ENCODE data around the gene MAP3K8.
"Not testable (repeated sequence)": the region's sequence is repeated elsewhere in the genome, so short reads cannot be mapped to it uniquely, and the experiment has no call there.

The MAP3K8 gene

DNA sequence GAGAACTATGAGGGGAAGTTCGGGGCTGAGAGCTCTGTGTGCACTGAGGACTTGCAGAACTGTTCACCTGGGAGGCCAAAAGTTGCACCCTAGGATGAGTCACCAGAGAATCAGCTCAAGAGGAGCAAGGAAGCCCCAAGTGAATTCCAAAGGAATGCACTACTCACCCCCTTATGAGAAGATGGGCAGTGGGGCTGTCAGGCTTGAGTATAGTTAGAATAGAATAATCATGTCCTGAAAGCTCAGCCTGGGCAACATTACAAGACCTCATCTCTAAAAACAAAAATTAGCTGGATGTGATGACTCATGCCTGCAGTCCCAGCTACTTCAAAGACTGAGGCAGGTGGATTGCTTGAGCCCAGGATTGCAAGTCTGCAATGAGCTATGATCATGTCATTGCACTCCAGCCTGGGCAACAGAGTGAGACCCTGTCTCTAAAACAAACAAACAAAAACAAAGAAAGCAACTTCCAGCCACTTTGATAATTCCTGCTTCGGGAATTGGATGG is 30.0 kb downstream of the MAP3K8 start:
- no peak overlapping the region for H2AFZ ChIP-seq (ENCODE audit: low read depth, low read length)
- H3K4me1 ChIP-seq (ENCODE audit: insufficient read depth, low read length) = no peaks in the 10 kb centered on the region
- peaks cover 19% of the 10 kb centered on the region for H3K36me3 ChIP-seq (ENCODE audit: insufficient read depth, low read length)
- H3K4me3 ChIP-seq (ENCODE audit: low read length) = no peak overlapping the region
- no peaks in the 10 kb centered on the region for H3K27me3 ChIP-seq (ENCODE audit: insufficient read depth, low read length)
- no peaks in the 10 kb centered on the region for H3K9me3 ChIP-seq (ENCODE audit: low read length)

DNA sequence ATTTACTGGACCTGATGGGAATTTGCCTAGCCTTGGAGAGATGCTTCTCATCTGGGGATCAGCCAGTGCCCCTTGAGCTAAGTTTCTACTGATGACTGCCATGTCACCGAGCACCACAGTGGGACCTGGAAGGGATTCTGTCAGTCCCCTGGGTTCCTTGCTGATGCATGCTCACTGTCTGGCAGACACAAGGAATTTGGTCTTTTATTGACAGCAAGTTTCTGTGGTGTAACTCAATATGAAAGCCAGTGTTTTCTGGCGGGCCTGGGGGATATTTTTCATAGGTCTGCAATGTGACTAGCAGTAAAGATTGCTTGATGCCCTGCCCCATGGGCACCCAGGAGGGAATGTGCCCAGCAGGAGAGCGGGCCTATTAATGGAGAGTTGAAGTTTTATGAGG is 30.7 kb downstream of the MAP3K8 start:
- H3K4me3 ChIP-seq (ENCODE audit: low read length) = no peak overlapping the region
- no peak overlapping the region for H2AFZ ChIP-seq (ENCODE audit: low read depth, low read length)
- H3K36me3 ChIP-seq (ENCODE audit: insufficient read depth, low read length) = peaks cover 13% of the 10 kb centered on the region
- no peaks in the 10 kb centered on the region for H3K4me1 ChIP-seq (ENCODE audit: insufficient read depth, low read length)
- H3K9me3 ChIP-seq (ENCODE audit: low read length) = no peaks in the 10 kb centered on the region
- H3K27me3 ChIP-seq (ENCODE audit: insufficient read depth, low read length) = no peaks in the 10 kb centered on the region

GRCh38 chr10:30466445-30466844 is 32.5 kb downstream of the MAP3K8 start:
- no peak overlapping the region for H3K4me3 ChIP-seq (ENCODE audit: low read length)
- H3K9me3 ChIP-seq (ENCODE audit: low read length) = no peaks in the 10 kb centered on the region
- H3K36me3 ChIP-seq (ENCODE audit: insufficient read depth, low read length) = no peaks in the 10 kb centered on the region
- H3K4me1 ChIP-seq (ENCODE audit: insufficient read depth, low read length) = no peaks in the 10 kb centered on the region
- no peak overlapping the region for H2AFZ ChIP-seq (ENCODE audit: low read depth, low read length)
- no peaks in the 10 kb centered on the region for H3K27me3 ChIP-seq (ENCODE audit: insufficient read depth, low read length)

- H3K9me3 ChIP-seq (ENCODE audit: low read length) = no peaks in the 10 kb centered on the region
- H2AFZ ChIP-seq (ENCODE audit: low read depth, low read length) = no peak overlapping the region
- no peak overlapping the region for H3K4me3 ChIP-seq (ENCODE audit: low read length)
- H3K27me3 ChIP-seq (ENCODE audit: insufficient read depth, low read length) = no peaks in the 10 kb centered on the region
- H3K4me1 ChIP-seq (ENCODE audit: insufficient read depth, low read length) = no peaks in the 10 kb centered on the region
- no peaks in the 10 kb centered on the region for H3K36me3 ChIP-seq (ENCODE audit: insufficient read depth, low read length)
These were observed 33.8 kb downstream of the MAP3K8 start for GRCh38 chr10:30467651-30468338.

GRCh38 chr10:30472414-30473155 is 38.6 kb downstream of the MAP3K8 start:
- no peak overlapping the region for H2AFZ ChIP-seq (ENCODE audit: low read depth, low read length)
- no peaks in the 10 kb centered on the region for H3K27me3 ChIP-seq (ENCODE audit: insufficient read depth, low read length)
- H3K4me3 ChIP-seq (ENCODE audit: low read length) = no peak overlapping the region
- H3K36me3 ChIP-seq (ENCODE audit: insufficient read depth, low read length) = no peaks in the 10 kb centered on the region
- H3K9me3 ChIP-seq (ENCODE audit: low read length) = no peaks in the 10 kb centered on the region
- H3K4me1 ChIP-seq (ENCODE audit: insufficient read depth, low read length) = no peaks in the 10 kb centered on the region

GRCh38 chr10:30475515-30475914 is 41.5 kb downstream of the MAP3K8 start:
- H3K36me3 ChIP-seq (ENCODE audit: insufficient read depth, low read length); H3K4me1 ChIP-seq (ENCODE audit: insufficient read depth, low read length); H3K27me3 ChIP-seq (ENCODE audit: insufficient read depth, low read length); H3K4me3 ChIP-seq (ENCODE audit: low read length); H3K9me3 ChIP-seq (ENCODE audit: low read length); H2AFZ ChIP-seq (ENCODE audit: low read depth, low read length): not testable (repeated sequence)

- Histone ChIP-seq H3K9me3 (ENCODE audit: low read length) (no peaks in the 10 kb centered on the region), H3K36me3 (ENCODE audit: insufficient read depth, low read length) (no peaks in the 10 kb centered on the region), H2AFZ (ENCODE audit: low read depth, low read length) (no peak overlapping the region), H3K27me3 (ENCODE audit: insufficient read depth, low read length) (no peaks in the 10 kb centered on the region), H3K4me3 (ENCODE audit: low read length) (no peak overlapping the region), H3K4me1 (ENCODE audit: insufficient read depth, low read length) (no peaks in the 10 kb centered on the region)
These were observed 42.6 kb downstream of the MAP3K8 start for GRCh38 chr10:30476511-30477155.

- not testable (repeated sequence) for H3K27me3 ChIP-seq (ENCODE audit: insufficient read depth, low read length); H3K9me3 ChIP-seq (ENCODE audit: low read length); H2AFZ ChIP-seq (ENCODE audit: low read depth, low read length); H3K4me3 ChIP-seq (ENCODE audit: low read length); H3K36me3 ChIP-seq (ENCODE audit: insufficient read depth, low read length); H3K4me1 ChIP-seq (ENCODE audit: insufficient read depth, low read length)
These were observed 45.5 kb downstream of the MAP3K8 start for GRCh38 chr10:30479513-30479912.

DNA sequence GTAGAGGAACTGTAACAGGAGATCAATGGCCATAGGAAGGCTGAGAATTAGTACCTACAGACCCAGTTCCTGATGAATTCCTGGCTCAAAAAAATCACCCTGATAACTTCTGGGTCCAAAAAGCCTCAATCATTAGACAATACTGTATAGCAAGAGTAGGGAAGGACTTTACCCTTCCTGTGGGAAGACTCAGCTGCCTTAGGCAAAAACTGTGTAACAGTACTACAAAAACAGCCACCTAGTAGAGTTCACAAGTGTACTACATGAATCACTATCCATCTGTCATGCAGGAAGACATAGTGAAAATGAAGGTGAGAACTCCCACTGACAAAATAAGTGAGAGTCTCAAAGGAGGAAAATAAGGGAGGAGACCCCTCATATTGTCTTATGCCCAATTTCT is 47.6 kb downstream of the MAP3K8 start:
- H3K9me3 ChIP-seq (ENCODE audit: low read length) = peaks cover 2% of the 10 kb centered on the region
- no peaks in the 10 kb centered on the region for H3K4me1 ChIP-seq (ENCODE audit: insufficient read depth, low read length)
- H3K36me3 ChIP-seq (ENCODE audit: insufficient read depth, low read length) = no peaks in the 10 kb centered on the region
- no peak overlapping the region for H3K4me3 ChIP-seq (ENCODE audit: low read length)
- no peak overlapping the region for H2AFZ ChIP-seq (ENCODE audit: low read depth, low read length)
- H3K27me3 ChIP-seq (ENCODE audit: insufficient read depth, low read length) = no peaks in the 10 kb centered on the region

GRCh38 chr10:30488316-30488715 is 54.3 kb downstream of the MAP3K8 start:
- H3K36me3 ChIP-seq (ENCODE audit: insufficient read depth, low read length) = no peaks in the 10 kb centered on the region
- H3K4me3 ChIP-seq (ENCODE audit: low read length) = no peak overlapping the region
- no peak overlapping the region for H2AFZ ChIP-seq (ENCODE audit: low read depth, low read length)
- H3K27me3 ChIP-seq (ENCODE audit: insufficient read depth, low read length) = peaks cover 4% of the 10 kb centered on the region
- peaks cover 4% of the 10 kb centered on the region for H3K4me1 ChIP-seq (ENCODE audit: insufficient read depth, low read length)
- H3K9me3 ChIP-seq (ENCODE audit: low read length) = peaks cover 2% of the 10 kb centered on the region

GRCh38 chr10:30489346-30489745 is 55.4 kb downstream of the MAP3K8 start:
- Histone ChIP-seq H3K4me1 (ENCODE audit: insufficient read depth, low read length) (peaks cover 4% of the 10 kb centered on the region), H2AFZ (ENCODE audit: low read depth, low read length) (no peak overlapping the region), H3K9me3 (ENCODE audit: low read length) (no peaks in the 10 kb centered on the region), H3K4me3 (ENCODE audit: low read length) (no peak overlapping the region), H3K36me3 (ENCODE audit: insufficient read depth, low read length) (no peaks in the 10 kb centered on the region), H3K27me3 (ENCODE audit: insufficient read depth, low read length) (peaks cover 4% of the 10 kb centered on the region)

GRCh38 chr10:30490289-30491000 is 56.5 kb downstream of the MAP3K8 start:
- no peaks in the 10 kb centered on the region for H3K9me3 ChIP-seq (ENCODE audit: low read length)
- H3K4me1 ChIP-seq (ENCODE audit: insufficient read depth, low read length) = peaks cover 4% of the 10 kb centered on the region
- H3K27me3 ChIP-seq (ENCODE audit: insufficient read depth, low read length) = peaks cover 4% of the 10 kb centered on the region
- no peak overlapping the region for H2AFZ ChIP-seq (ENCODE audit: low read depth, low read length)
- H3K36me3 ChIP-seq (ENCODE audit: insufficient read depth, low read length) = no peaks in the 10 kb centered on the region
- no peak overlapping the region for H3K4me3 ChIP-seq (ENCODE audit: low read length)

All from neuron (in vitro differentiated cells).